H1 (cell line): ENCODE results near the gene RAN. TPM values are rescaled to one million over a fixed set of nuclear protein-coding genes. Genes with fewer than 3 reads are reported as not detected.
A peak's percentile ranks its signal among the peaks of the same experiment; 100 is the strongest.

Experiments
- CTCF ChIA-PET: fragments of 300-600 bp; sonication (Branson Sonifier 250); formaldehyde crosslinking; loops from one replicate; lab custom pipeline; 2021; ENCODE audit not compliant: partially characterized antibody; lab: Charles Lee
- POLR2A ChIA-PET: fragments of 300-600 bp; sonication (Branson Sonifier 250); formaldehyde crosslinking; loops from one replicate; lab custom pipeline; 2021; ENCODE audit warnings: inconsistent platforms; ENCODE audit not compliant: partially characterized antibody; lab: Charles Lee
- DNase-seq, 2 experiments: peaks; one replicate each; pipeline versions ENCODE4 v3.0.0 to v3.0.0-alpha.2; 2010 to 2022; ENCODE audit warnings: low spot score in 2 of 2, low read depth in 1 of 2, mixed read lengths in 1 of 2
- FAIRE-seq: peaks from 2 replicates; lab custom pipeline; 2011; peaks lifted over from hg19 to GRCh38; lab: Jason Lieb, UNC
- H2AFZ ChIP-seq: 2 replicates; pipeline ENCODE4 v1.8.1; 2012; ENCODE audit warnings: low read length, inconsistent platforms
- H2AK5ac ChIP-seq: 2 replicates; pipeline ENCODE4 v1.6.1; 2013; ENCODE audit warnings: low read depth, low read length
- H2BK120ac ChIP-seq: replicated peaks from 2 replicates; pipeline ENCODE3; 2013; ENCODE audit warnings: low read depth, low read length, inconsistent platforms
- H2BK12ac ChIP-seq: 2 replicates; pipeline ENCODE4 v1.6.1; 2013; ENCODE audit warnings: low read depth, low read length
- H2BK15ac ChIP-seq: 2 replicates; pipeline ENCODE4 v1.6.1; 2013; ENCODE audit warnings: low read length
- H2BK20ac ChIP-seq: 2 replicates; pipeline ENCODE4 v1.6.1; 2013; ENCODE audit warnings: low read length
- H2BK5ac ChIP-seq: 2 replicates; pipeline ENCODE4 v1.6.1; 2013; ENCODE audit warnings: low read depth, low read length
- H3K14ac ChIP-seq: 2 replicates; pipeline ENCODE4 v1.6.1; 2013; ENCODE audit warnings: inconsistent platforms; ENCODE audit not compliant: insufficient read length
- H3K18ac ChIP-seq: 2 replicates; pipeline ENCODE4 v1.6.1; 2013; ENCODE audit warnings: low read length; ENCODE audit errors: extremely low read depth
- H3K23ac ChIP-seq: 2 replicates; pipeline ENCODE4 v1.6.1; 2013; ENCODE audit warnings: inconsistent platforms; ENCODE audit not compliant: insufficient read length
- H3K23me2 ChIP-seq: 2 replicates; pipeline ENCODE4 v1.6.1; 2013; ENCODE audit warnings: low read depth, low read length
- H3K27ac ChIP-seq: 2 replicates; pipeline ENCODE4 v1.6.1; 2011; ENCODE audit warnings: low read depth, low read length, inconsistent platforms
- H3K27me3 ChIP-seq, 4 experiments: replicated peaks in 1 of 4; 1 replicate in 1 of 4; 2 replicates in 3 of 4; pipeline versions ENCODE4 v1.6.1 to v1.8.1; 2011 to 2013; ENCODE audit warnings: low read length in 3 of 4, mild to moderate bottlenecking in 3 of 4, inconsistent platforms in 2 of 4, mixed read lengths in 2 of 4, moderate library complexity in 1 of 4; ENCODE audit not compliant: control insufficient read depth in 3 of 4, insufficient read depth in 3 of 4; ENCODE audit errors: extremely low read depth in 1 of 4
- H3K36me3 ChIP-seq, 4 experiments: 2 replicates each; pipeline versions ENCODE4 v1.6.1 to v1.8.1; 2011 to 2013; ENCODE audit warnings: mild to moderate bottlenecking in 4 of 4, low read length in 3 of 4, moderate library complexity in 2 of 4, control low read depth in 1 of 4, inconsistent platforms in 1 of 4; ENCODE audit not compliant: insufficient read depth in 4 of 4, control insufficient read depth in 2 of 4
- H3K4ac ChIP-seq: replicated peaks from 2 replicates; pipeline ENCODE3; 2013; ENCODE audit warnings: low read length, low read depth, mixed read lengths, inconsistent platforms; ENCODE audit not compliant: insufficient read length
- H3K4me1 ChIP-seq, 4 experiments: replicated peaks in 1 of 4; 1 replicate in 1 of 4; 2 replicates in 3 of 4; pipeline versions ENCODE4 v1.6.1 to v1.8.1; 2011 to 2013; ENCODE audit warnings: low read length in 3 of 4, inconsistent platforms in 2 of 4, mixed read lengths in 1 of 4; ENCODE audit not compliant: insufficient read depth in 4 of 4, control insufficient read depth in 3 of 4
- H3K4me2 ChIP-seq, 2 experiments: 2 replicates each; pipeline versions ENCODE4 v1.6.1 to v1.8.1; 2011 to 2013; ENCODE audit warnings: low read depth in 2 of 2, low read length in 2 of 2, control low read depth in 1 of 2, inconsistent platforms in 1 of 2, mild to moderate bottlenecking in 1 of 2; ENCODE audit not compliant: insufficient read depth in 1 of 2
- H3K4me3 ChIP-seq, 4 experiments: fragments of 200-600, 300-600 bp in 1 of 4; sonication (generic), shearing (Covaris generic), sonication (Bioruptor Twin) in 1 of 4; 2 replicates each; pipeline versions ENCODE4 v1.5.1 to v1.8.1; 2011 to 2016; ENCODE audit warnings: low read length in 4 of 4, low read depth in 3 of 4, control low read depth in 2 of 4, inconsistent platforms in 2 of 4, mild to moderate bottlenecking in 2 of 4, mixed read lengths in 1 of 4, moderate library complexity in 1 of 4; ENCODE audit not compliant: insufficient read depth in 2 of 4; ENCODE audit errors: extremely low read depth in 1 of 4
- H3K56ac ChIP-seq: replicated peaks from 2 replicates; pipeline ENCODE3; 2013; ENCODE audit warnings: low read depth, mild to moderate bottlenecking, mixed read lengths, low read length, inconsistent platforms; ENCODE audit not compliant: insufficient read length
- H3K79me1 ChIP-seq: 2 replicates; pipeline ENCODE4 v1.6.1; 2013; ENCODE audit warnings: low read depth, low read length, control low read depth
- H3K79me2 ChIP-seq, 2 experiments: 2 replicates each; pipeline versions ENCODE4 v1.6.1 to v1.8.1; 2012 to 2013; ENCODE audit warnings: low read length in 2 of 2, mild to moderate bottlenecking in 2 of 2, inconsistent platforms in 1 of 2; ENCODE audit not compliant: insufficient read depth in 2 of 2, control insufficient read depth in 1 of 2
- H3K9ac ChIP-seq, 4 experiments: replicated peaks in 1 of 4; 1 replicate in 1 of 4; 2 replicates in 3 of 4; pipeline versions ENCODE4 v1.6.1 to v1.8.1; 2011 to 2013; ENCODE audit warnings: low read depth in 3 of 4, low read length in 3 of 4, control low read depth in 2 of 4, mild to moderate bottlenecking in 2 of 4, moderate library complexity in 2 of 4, inconsistent platforms in 1 of 4; ENCODE audit errors: extremely low read depth in 1 of 4
- H3K9me3 ChIP-seq, 2 experiments: 2 replicates each; pipeline versions ENCODE4 v1.6.1 to v1.8.1; 2012 to 2013; ENCODE audit warnings: mild to moderate bottlenecking in 2 of 2, moderate library complexity in 2 of 2, control low read depth in 1 of 2, inconsistent platforms in 1 of 2, low read depth in 1 of 2, low read length in 1 of 2, mixed read lengths in 1 of 2; ENCODE audit not compliant: insufficient read depth in 2 of 2
- H4K20me1 ChIP-seq, 2 experiments: replicated peaks in 1 of 2; 2 replicates each; pipeline versions ENCODE3 to v1.8.1; 2011 to 2013; ENCODE audit warnings: inconsistent platforms in 2 of 2, low read length in 2 of 2, mild to moderate bottlenecking in 1 of 2; ENCODE audit not compliant: insufficient read depth in 2 of 2, control insufficient read depth in 1 of 2
- H4K5ac ChIP-seq: 2 replicates; pipeline ENCODE4 v1.6.1; 2013; ENCODE audit warnings: low read length, low read depth, mixed read lengths, inconsistent platforms; ENCODE audit not compliant: insufficient read length
- H4K8ac ChIP-seq: 2 replicates; pipeline ENCODE4 v1.8.0; 2013; ENCODE audit warnings: mild to moderate bottlenecking, moderate library complexity, low read length, inconsistent platforms; ENCODE audit not compliant: insufficient read depth; ENCODE audit errors: extremely low read depth
- H4K91ac ChIP-seq: replicated peaks from 2 replicates; pipeline ENCODE3; 2013; ENCODE audit warnings: low read length, mixed read lengths, inconsistent platforms; ENCODE audit not compliant: insufficient read length
- ASH2L ChIP-seq: fragments of 200-600, 300-600 bp; sonication (generic); IDR thresholded peaks from one replicate; pipeline ENCODE4 v1.7.1; 2017; ENCODE audit warnings: low read length
- BACH1 ChIP-seq: IDR thresholded peaks from 2 replicates; pipeline ENCODE4 v1.6.1; 2012; ENCODE audit warnings: low read length, improper control_type of control experiment
- BCL11A ChIP-seq, 2 experiments: IDR thresholded peaks; one replicate each; pipeline ENCODE4 v1.6.1; 2011; ENCODE audit warnings: low read depth in 2 of 2, low read length in 2 of 2, mild to moderate bottlenecking in 2 of 2
- HDAC2 ChIP-seq, 2 experiments: fragments of 300-600 bp in 1 of 2; sonication (generic) in 1 of 2; IDR thresholded peaks; 2 replicates each; pipeline ENCODE4 v1.6.1; 2011 to 2012; ENCODE audit warnings: low read depth in 2 of 2, low read length in 2 of 2, mild to moderate bottlenecking in 2 of 2, moderate library complexity in 2 of 2, borderline replicate concordance in 1 of 2, inconsistent platforms in 1 of 2
- MAX ChIP-seq: IDR thresholded peaks from 2 replicates; pipeline ENCODE4 v1.6.1; 2012; ENCODE audit warnings: inconsistent platforms
- RAD21 ChIP-seq, 2 experiments: IDR thresholded peaks in 1 of 2; conservative IDR thresholded peaks in 1 of 2; 2 replicates each; pipeline ENCODE4 v1.6.1; 2011; ENCODE audit warnings: low read depth in 2 of 2, low read length in 2 of 2, improper control_type of control experiment in 1 of 2, inconsistent platforms in 1 of 2, mild to moderate bottlenecking in 1 of 2, moderate library complexity in 1 of 2
- SP4 ChIP-seq: IDR thresholded peaks from 2 replicates; pipeline ENCODE4 v1.6.1; 2012; ENCODE audit warnings: low read length, inconsistent platforms
- TCF12 ChIP-seq: IDR thresholded peaks from 2 replicates; pipeline ENCODE4 v1.6.1; 2011; ENCODE audit warnings: low read depth, mild to moderate bottlenecking, low read length
- YY1 ChIP-seq: IDR thresholded peaks from 2 replicates; pipeline ENCODE4 v1.6.1; 2011; ENCODE audit warnings: low read depth, mild to moderate bottlenecking, low read length
- WGBS, 2 experiments: shearing (Covaris generic) in 1 of 2; methylation state at CpG; one replicate each; pipeline versions ENCODE4 v1.1.6 to v1.1.7; 2013 to 2015; ENCODE audit warnings: low lambda C conversion rate in 2 of 2, mixed read lengths in 2 of 2, inconsistent platforms in 1 of 2, low coverage in 1 of 2, missing lambda C conversion rate in 1 of 2; ENCODE audit not compliant: insufficient replicate concordance in 2 of 2, insufficient coverage in 1 of 2, insufficient read length in 1 of 2; ENCODE audit errors: extremely low coverage in 1 of 2, missing lambda C conversion rate in 1 of 2; 5-methylcytosine and 5-hydroxymethylcytosine counted together
- polyA plus RNA-seq, 7 experiments: library from polyadenylated mRNA; depleted of rRNA in 3 of 7; stranded (reverse) in 5 of 7; unstranded in 2 of 7; fragments of >200 nt in 5 of 7; fragments of 200-250 nt in 2 of 7; gene quantifications; 1 replicate in 5 of 7; 2 replicates in 1 of 7; 4 replicates in 1 of 7; pipeline versions ENCODE4 v1.2.1 to v1.2.3, GENCODE V29; 2011 to 2013; ENCODE audit warnings: missing spikeins in 2 of 7, mixed read lengths in 2 of 7
- total RNA-seq: library from RNA; stranded (reverse); fragmentation: NEBNext Ultra II Directional; extraction: Animal tissue kit (Norgen Biotek cat#: 25700); gene quantifications from 2 replicates; pipeline ENCODE4 v1.2.1, GENCODE V29; 2021

Gene RAN
- total and polyA plus RNA-seq, 2 of the 8 experiments (the other 6 are each of a cell fraction or from before 2014, with no cell fraction given) = 2,064 to 2,203 TPM

- CTCF ChIA-PET = interaction anchor here (0.5 to 6.2 kb wide), 30 partner anchors 12 to 629 kb away, joined by 3 to 70 read pairs (median 4); partner anchors contain the start of gene STX2
- Histone ChIP-seq H3K9me3 (no peaks in the 10 kb centered on the region), H3K4me1 (peaks cover 0 to 16% (median 12%) of the 10 kb centered on the region in 4 experiments; a peak in 6 of 7 replicates), H3K56ac (no peak overlapping the region), H4K20me1 (no peaks in the 10 kb centered on the region), H2BK20ac (peak overlapping the region; percentile 48; the same call in 1 of the 2 replicates), H4K8ac (peak overlapping the region; percentile 75), H2BK120ac (no peak overlapping the region), H3K14ac (no peak overlapping the region), H3K23me2 (no peaks in the 10 kb centered on the region), H3K18ac (peak overlapping the region; percentile 56; the same call in 1 of the 2 replicates), H3K27me3 (no peaks in the 10 kb centered on the region), H3K27ac (no peak overlapping the region), H3K79me1 (peaks cover 3% of the 10 kb centered on the region; the same call in 1 of the 2 replicates), H3K4me2 (no peak overlapping the region), H2AK5ac (no peak overlapping the region), H3K23ac (no peak overlapping the region), H3K4me3 (no peak overlapping the region), H3K4ac (no peak overlapping the region), H4K5ac (no peak overlapping the region), H3K9ac (no peak overlapping the region), H3K79me2 (peaks cover 0 to 25% of the 10 kb centered on the region in 2 experiments; a peak in 1 of 4 replicates), H2AFZ (no peak overlapping the region), H2BK5ac (peak overlapping the region; percentile 84; the same call in 1 of the 2 replicates), H3K36me3 (peaks cover 2 to 5% (median 2%) of the 10 kb centered on the region in 4 experiments; a peak in 4 of 8 replicates), H2BK12ac (peak overlapping the region; percentile 96; the same call in 1 of the 2 replicates), H4K91ac (peak overlapping the region; percentile 86), H2BK15ac (peak overlapping the region; percentile 99; the same call in 1 of the 2 replicates)
- FAIRE-seq (no peak), DNase-seq (peak; percentile 67 to 96)
- POLR2A ChIA-PET = interaction anchor here (1.1 to 2.6 kb wide), 7 partner anchors 19 to 53 kb away, joined by 3 to 13 read pairs (median 4); no protein-coding TSS in a partner anchor
- WGBS, 2 experiments = 46% methylated on average over 21 of the region's 21 CpGs; no CpG with 5 or more reads in 1 of the 2 experiments
- TF ChIP-seq BCL11A (IDR thresholded peaks at IDR 0.05; ENCODE audit: low read depth in 2 of 2, low read length in 2 of 2) (no peak), RAD21 (IDR thresholded peaks at IDR 0.05 in 1 of 2, conservative IDR thresholded peaks at IDR 0.05 in 1 of 2; ENCODE audit: low read depth in 2 of 2, low read length in 2 of 2) (peak; percentile 83 to 85), ASH2L (no peak), SP4 (0 out of 2 replicates have a peak, but pooled peaks have one; percentile 31), YY1 (0 out of 2 replicates have a peak, but pooled peaks have one; percentile 7), BACH1 (peak; percentile 75), TCF12 (0 out of 2 replicates have a peak, but pooled peaks have one; percentile 20), MAX (peak; percentile 100), HDAC2 (IDR thresholded peaks at IDR 0.05; ENCODE audit: borderline replicate concordance in 1 of 2, low read depth in 2 of 2, low read length in 2 of 2) (peak in 1 of 2 experiments; percentile 80; a peak in 1 of 4 replicates)
Measured at GRCh38 chr12:130826151-130826801, 45.6 kb upstream of the RAN start.
